ENCODE data around the gene SLC39A11. TPM values are rescaled to one million over a fixed set of nuclear protein-coding genes. Genes with fewer than 3 reads are reported as not detected.

The SLC39A11 gene
- total and polyA plus RNA-seq, 4 donors: 18.9 to 44.9 (median 28.2) TPM

GRCh38 chr17:73091410-73091769 is 1.1 kb downstream of the SLC39A11 start (continued):
- TF ChIP-seq HNF4A (conservative IDR thresholded peaks at IDR 0.05): no peak
- TF ChIP-seq JUND (IDR thresholded peaks at IDR 0.05): no peak
- no peak for TF ChIP-seq FOXA1 (IDR thresholded peaks at IDR 0.05)
- TF ChIP-seq YY1 (IDR thresholded peaks at IDR 0.05): no peak
- no peak for TF ChIP-seq SP1 (IDR thresholded peaks at IDR 0.05)
- no peak for TF ChIP-seq ATF3 (IDR thresholded peaks at IDR 0.05)
- no peak for TF ChIP-seq RAD21 (IDR thresholded peaks at IDR 0.05)
- no peak for TF ChIP-seq NR2F2 (IDR thresholded peaks at IDR 0.05)

GRCh38 chr17:73090396-73091202 is 1.9 kb downstream of the SLC39A11 start:
- Histone ChIP-seq H3K27ac (ENCODE audit: low read depth in 1 of 2, low read length in 2 of 2) (peak overlapping the region; percentile 23 to 63), H3K27me3 (ENCODE audit: control insufficient read depth in 4 of 4, insufficient read depth in 4 of 4, low read length in 3 of 4) (no peaks in the 10 kb centered on the region), H3K4me1 (ENCODE audit: control insufficient read depth in 4 of 4, insufficient read depth in 4 of 4, low read length in 3 of 4) (peaks cover 11 to 32% (median 27%) of the 10 kb centered on the region in 4 donors), H3K9me3 (ENCODE audit: control insufficient read depth in 4 of 4, low read length in 3 of 4) (no peaks in the 10 kb centered on the region), H3K36me3 (ENCODE audit: control insufficient read depth in 4 of 4, insufficient read depth in 3 of 4, low read depth in 1 of 4, low read length in 3 of 4) (peaks cover 0 to 10% (median 8%) of the 10 kb centered on the region in 4 donors), H3K9ac (ENCODE audit: low read depth in 1 of 2, low read length in 2 of 2) (no peak overlapping the region), H3K4me3 (ENCODE audit: low read depth in 1 of 3, low read length in 3 of 3) (peak overlapping the region in 1 of 3 donors; percentile 31)
- 57% methylated on average over 11 of the region's 11 CpGs for WGBS
- peak in 1 of 2 donors; percentile 31 for TF ChIP-seq RXRA (IDR thresholded peaks at IDR 0.05)
- TF ChIP-seq FOXA2 (IDR thresholded peaks at IDR 0.05): peak; percentile 71
- no peak for TF ChIP-seq JUND (IDR thresholded peaks at IDR 0.05)
- peak; percentile 50 for TF ChIP-seq SP1 (IDR thresholded peaks at IDR 0.05)
- TF ChIP-seq REST (IDR thresholded peaks at IDR 0.05): no peak
- peak in 1 of 2 donors; percentile 17 for TF ChIP-seq EGR1 (IDR thresholded peaks at IDR 0.05; ENCODE audit: low read depth in 2 of 2)
- TF ChIP-seq HNF4G (IDR thresholded peaks at IDR 0.05): peak; percentile 26
- no peak for TF ChIP-seq GABPA (IDR thresholded peaks at IDR 0.05 in 1 of 2, conservative IDR thresholded peaks at IDR 0.05 in 1 of 2)
- no peak for TF ChIP-seq CTCF (IDR thresholded peaks at IDR 0.05; ENCODE audit: low read depth, low read length, missing input control)
- peak; percentile 79 to 80 for TF ChIP-seq HNF4A (conservative IDR thresholded peaks at IDR 0.05)
- TF ChIP-seq ZBTB33 (IDR thresholded peaks at IDR 0.05): peak; percentile 26
- TF ChIP-seq FOXA1 (IDR thresholded peaks at IDR 0.05): no peak
- TF ChIP-seq MAX (IDR thresholded peaks at IDR 0.05): peak; percentile 29
- TF ChIP-seq YY1 (IDR thresholded peaks at IDR 0.05): peak; percentile 33
- no peak for TF ChIP-seq ATF3 (IDR thresholded peaks at IDR 0.05)
- TF ChIP-seq TAF1 (conservative IDR thresholded peaks at IDR 0.05): no peak
- TF ChIP-seq NR2F2 (IDR thresholded peaks at IDR 0.05): no peak
- TF ChIP-seq RAD21 (IDR thresholded peaks at IDR 0.05): peak in 1 of 2 donors; percentile 49
- no peak for DNase-seq (ENCODE audit: low spot score)
